Subcutaneous abdominal adipose tissue (tissue), 5 donors: ENCODE results near the gene PNPLA8.

Source experiments
- H3K27ac ChIP-seq: one replicate; pipeline ENCODE4 v1.7.0; 2013; ENCODE audit warnings: low read depth, mild to moderate bottlenecking, inconsistent platforms, low read length, moderate library complexity
- H3K27me3 ChIP-seq, 5 donors: one replicate each; pipeline ENCODE4 v1.7.0; 2013; ENCODE audit warnings: low read length in 5 of 5, inconsistent platforms in 1 of 5; ENCODE audit not compliant: control insufficient read depth in 5 of 5, insufficient read depth in 4 of 5
- H3K36me3 ChIP-seq, 5 donors: one replicate each; pipeline ENCODE4 v1.7.0; 2013; ENCODE audit warnings: low read length in 5 of 5; ENCODE audit not compliant: control insufficient read depth in 5 of 5, insufficient read depth in 5 of 5
- H3K4me1 ChIP-seq, 5 donors: one replicate each; pipeline ENCODE4 v1.7.0; 2013; ENCODE audit warnings: low read length in 5 of 5, mild to moderate bottlenecking in 3 of 5, moderate library complexity in 1 of 5; ENCODE audit not compliant: control insufficient read depth in 5 of 5, insufficient read depth in 5 of 5
- H3K4me3 ChIP-seq, 5 donors: one replicate each; pipeline ENCODE4 v1.7.0; 2013; ENCODE audit warnings: low read length in 5 of 5, low read depth in 1 of 5
- H3K9ac ChIP-seq, 5 donors: one replicate each; pipeline ENCODE4 v1.7.0; 2013; ENCODE audit warnings: low read length in 5 of 5, mild to moderate bottlenecking in 4 of 5, moderate library complexity in 3 of 5
- H3K9me3 ChIP-seq, 5 donors: one replicate each; pipeline ENCODE4 v1.7.0; 2013; ENCODE audit warnings: low read length in 5 of 5; ENCODE audit not compliant: control insufficient read depth in 5 of 5
- donor health status: healthy.
- donor health status: healthy.
- donor health status: healthy.
- donor health status: healthy.
- donor health status: healthy.

Gene PNPLA8

GRCh38 chr7:108431099-108431498 lies 94.8 kb downstream of the PNPLA8 start:
- no peaks in the 10 kb centered on the region for H3K9me3 ChIP-seq
- H3K27me3 ChIP-seq = no peaks in the 10 kb centered on the region
- no peaks in the 10 kb centered on the region for H3K36me3 ChIP-seq
- H3K4me1 ChIP-seq = peaks cover 0 to 14% (median 5%) of the 10 kb centered on the region in 5 donors
- no peak overlapping the region for H3K4me3 ChIP-seq
- H3K27ac ChIP-seq = no peak overlapping the region
- no peak overlapping the region for H3K9ac ChIP-seq

- H3K27me3 ChIP-seq = no peaks in the 10 kb centered on the region
- H3K36me3 ChIP-seq = no peaks in the 10 kb centered on the region
- H3K4me1 ChIP-seq = peaks cover 0 to 14% (median 5%) of the 10 kb centered on the region in 5 donors
- no peaks in the 10 kb centered on the region for H3K9me3 ChIP-seq
- H3K9ac ChIP-seq = no peak overlapping the region
- no peak overlapping the region for H3K4me3 ChIP-seq
- no peak overlapping the region for H3K27ac ChIP-seq
These were observed 95.3 kb downstream of the PNPLA8 start for GRCh38 chr7:108430664-108431063.

GRCh38 chr7:108427766-108428165 lies 98.2 kb downstream of the PNPLA8 start:
- no peaks in the 10 kb centered on the region for H3K9me3 ChIP-seq
- H3K4me1 ChIP-seq = peaks cover 0 to 14% (median 5%) of the 10 kb centered on the region in 5 donors
- H3K4me3 ChIP-seq = no peak overlapping the region

GRCh38 chr7:108425714-108426275 lies 100.1 kb downstream of the PNPLA8 start:
- H3K36me3 ChIP-seq = no peaks in the 10 kb centered on the region
- no peaks in the 10 kb centered on the region for H3K27me3 ChIP-seq
- H3K4me1 ChIP-seq = peaks cover 0 to 10% (median 4%) of the 10 kb centered on the region in 5 donors

More at GRCh38 chr7:108427766-108428165, 98.2 kb downstream of the PNPLA8 start:
- H3K27ac ChIP-seq = no peak overlapping the region
- no peaks in the 10 kb centered on the region for H3K27me3 ChIP-seq
- H3K36me3 ChIP-seq = no peaks in the 10 kb centered on the region
- H3K9ac ChIP-seq = no peak overlapping the region

GRCh38 chr7:108424013-108424412 lies 101.9 kb downstream of the PNPLA8 start:
- H3K36me3 ChIP-seq = no peaks in the 10 kb centered on the region
- H3K4me3 ChIP-seq = no peak overlapping the region
- H3K9ac ChIP-seq = no peak overlapping the region
- H3K27me3 ChIP-seq = peaks cover 0 to 2% (median 0%) of the 10 kb centered on the region in 5 donors
- H3K9me3 ChIP-seq = no peaks in the 10 kb centered on the region
- no peak overlapping the region for H3K27ac ChIP-seq
- no peaks in the 10 kb centered on the region for H3K4me1 ChIP-seq

More at GRCh38 chr7:108425714-108426275, 100.1 kb downstream of the PNPLA8 start:
- Histone ChIP-seq H3K27ac (no peak overlapping the region), H3K4me3 (no peak overlapping the region), H3K9ac (no peak overlapping the region), H3K9me3 (no peaks in the 10 kb centered on the region)

- Histone ChIP-seq H3K27ac (no peak overlapping the region), H3K4me1 (no peaks in the 10 kb centered on the region), H3K36me3 (no peaks in the 10 kb centered on the region), H3K9me3 (no peaks in the 10 kb centered on the region), H3K9ac (no peak overlapping the region), H3K27me3 (peaks cover 0 to 4% (median 0%) of the 10 kb centered on the region in 5 donors), H3K4me3 (no peak overlapping the region)
These were observed 102.6 kb downstream of the PNPLA8 start for GRCh38 chr7:108423089-108423989.

GRCh38 chr7:108421720-108422331 lies 104.1 kb downstream of the PNPLA8 start:
- no peaks in the 10 kb centered on the region for H3K36me3 ChIP-seq
- H3K27me3 ChIP-seq = peaks cover 0 to 7% (median 0%) of the 10 kb centered on the region in 5 donors
- H3K4me3 ChIP-seq = no peak overlapping the region
- H3K4me1 ChIP-seq = no peaks in the 10 kb centered on the region
- H3K27ac ChIP-seq = no peak overlapping the region
- H3K9ac ChIP-seq = no peak overlapping the region
- H3K9me3 ChIP-seq = no peaks in the 10 kb centered on the region
